HEK293 (cell line): Measurements from ENCODE around the gene UBL4A.
A peak's percentile ranks its signal among the peaks of the same experiment; 100 is the strongest.

Experiments
- IKZF3 ChIP-seq: fragments of 450-650 bp; IDR thresholded peaks from 2 replicates; pipeline ENCODE4 v1.5.0; 2018; ENCODE audit warnings: missing biosample characterization, mild to moderate bottlenecking, missing genetic modification characterization, moderate library complexity
- KLF16 ChIP-seq: fragments of 450-650 bp; formaldehyde crosslinking; IDR thresholded peaks from 2 replicates; pipeline ENCODE4 v1.5.1; 2017; ENCODE audit warnings: missing biosample characterization, missing genetic modification characterization
- KLF8 ChIP-seq: fragments of 450-650 bp; formaldehyde crosslinking; IDR thresholded peaks from 2 replicates; pipeline ENCODE4 v1.5.1; 2016; ENCODE audit warnings: missing biosample characterization, missing genetic modification characterization
- MZF1 ChIP-seq: fragments of 450-650 bp; formaldehyde crosslinking; IDR thresholded peaks from 2 replicates; pipeline ENCODE4 v1.5.1; 2017; ENCODE audit warnings: missing biosample characterization, missing genetic modification characterization, borderline replicate concordance
- PRDM1 ChIP-seq: fragments of 450-650 bp; formaldehyde crosslinking; IDR thresholded peaks from 2 replicates; pipeline ENCODE4; 2016; ENCODE audit warnings: missing biosample characterization, missing genetic modification characterization
- REPIN1 ChIP-seq: fragments of 450-650 bp; formaldehyde crosslinking; IDR thresholded peaks from 2 replicates; pipeline ENCODE4 v1.5.1; 2017; ENCODE audit warnings: missing biosample characterization, missing genetic modification characterization, low read depth
- TRIM28 ChIP-seq: IDR thresholded peaks from 2 replicates; pipeline ENCODE4 v1.6.1; 2011; ENCODE audit warnings: low read length, control low read depth, borderline replicate concordance
- YY1 ChIP-seq: fragments of 450-650 bp; formaldehyde crosslinking; IDR thresholded peaks from 2 replicates; pipeline ENCODE4 v1.5.1; 2018; ENCODE audit warnings: missing biosample characterization, missing genetic modification characterization
- ZNF146 ChIP-seq: fragments of 450-650 bp; formaldehyde crosslinking; IDR thresholded peaks from 2 replicates; pipeline ENCODE4 v1.5.1; 2016; ENCODE audit warnings: missing biosample characterization, missing genetic modification characterization
- ZNF169 ChIP-seq: fragments of 450-650 bp; formaldehyde crosslinking; IDR thresholded peaks from 2 replicates; pipeline ENCODE4 v1.5.1; 2016; ENCODE audit warnings: missing biosample characterization, missing genetic modification characterization
- ZNF174 ChIP-seq: fragments of 450-650 bp; formaldehyde crosslinking; IDR thresholded peaks from 2 replicates; pipeline ENCODE4 v1.5.0; 2017; ENCODE audit warnings: missing biosample characterization, mild to moderate bottlenecking, missing genetic modification characterization
- ZNF23 ChIP-seq: fragments of 450-650 bp; formaldehyde crosslinking; IDR thresholded peaks from 2 replicates; pipeline ENCODE4 v1.5.1; 2016; ENCODE audit warnings: missing biosample characterization, missing genetic modification characterization, borderline replicate concordance
- ZNF24 ChIP-seq: fragments of 450-650 bp; formaldehyde crosslinking; IDR thresholded peaks from 2 replicates; pipeline ENCODE4 v1.5.1; 2016; ENCODE audit warnings: missing biosample characterization, missing genetic modification characterization
- ZNF529 ChIP-seq: fragments of 450-650 bp; formaldehyde crosslinking; IDR thresholded peaks from 2 replicates; pipeline ENCODE4 v1.5.1; 2017; ENCODE audit warnings: missing genetic modification characterization, missing biosample characterization; ENCODE audit not compliant: insufficient replicate concordance
- ZNF548 ChIP-seq: fragments of 450-650 bp; formaldehyde crosslinking; IDR thresholded peaks from 2 replicates; pipeline ENCODE4 v1.5.1; 2016; ENCODE audit warnings: missing biosample characterization, missing genetic modification characterization
- ZNF571 ChIP-seq: fragments of 450-650 bp; formaldehyde crosslinking; IDR thresholded peaks from 2 replicates; pipeline ENCODE4 v1.5.0; 2017; ENCODE audit warnings: missing biosample characterization, missing genetic modification characterization
- ZNF670 ChIP-seq: fragments of 450-650 bp; formaldehyde crosslinking; IDR thresholded peaks from 2 replicates; pipeline ENCODE4 v1.5.1; 2016; ENCODE audit warnings: missing biosample characterization, missing genetic modification characterization, low read depth
- ZNF843 ChIP-seq: fragments of 450-650 bp; formaldehyde crosslinking; IDR thresholded peaks from 2 replicates; pipeline ENCODE4 v1.5.1; 2016; ENCODE audit warnings: missing biosample characterization, missing genetic modification characterization
- ZXDB ChIP-seq: fragments of 450-650 bp; formaldehyde crosslinking; IDR thresholded peaks from 2 replicates; pipeline ENCODE4 v1.5.1; 2016; ENCODE audit warnings: missing biosample characterization, missing genetic modification characterization
- TF ChIP-seq, protein P1 (sequence below): fragments of 450-650 bp; formaldehyde crosslinking; IDR thresholded peaks from 2 replicates; pipeline ENCODE4 v1.5.1; 2016; ENCODE audit warnings: missing biosample characterization, missing genetic modification characterization
- TF ChIP-seq, protein P2 (sequence below): fragments of 450-650 bp; formaldehyde crosslinking; IDR thresholded peaks from 2 replicates; pipeline ENCODE4 v1.5.1; 2016; ENCODE audit warnings: missing biosample characterization, missing genetic modification characterization
- TF ChIP-seq, protein P3 (sequence below): fragments of 450-650 bp; formaldehyde crosslinking; IDR thresholded peaks from 2 replicates; pipeline ENCODE4 v1.5.1; 2016; ENCODE audit warnings: missing biosample characterization, missing genetic modification characterization
- TF ChIP-seq, protein P4 (sequence below): fragments of 450-650 bp; formaldehyde crosslinking; IDR thresholded peaks from 2 replicates; pipeline ENCODE4 v1.5.1; 2016; ENCODE audit warnings: missing biosample characterization, missing genetic modification characterization, borderline replicate concordance
- TF ChIP-seq, protein P5 (sequence below): fragments of 450-650 bp; formaldehyde crosslinking; IDR thresholded peaks from 2 replicates; pipeline ENCODE4 v1.5.1; 2016; ENCODE audit warnings: missing biosample characterization, missing genetic modification characterization, low read depth
- TF ChIP-seq, protein P6 (sequence below): fragments of 450-650 bp; formaldehyde crosslinking; IDR thresholded peaks from 2 replicates; pipeline ENCODE4 v1.5.1; 2016; ENCODE audit warnings: missing biosample characterization, missing genetic modification characterization

UBL4A gene

DNA sequence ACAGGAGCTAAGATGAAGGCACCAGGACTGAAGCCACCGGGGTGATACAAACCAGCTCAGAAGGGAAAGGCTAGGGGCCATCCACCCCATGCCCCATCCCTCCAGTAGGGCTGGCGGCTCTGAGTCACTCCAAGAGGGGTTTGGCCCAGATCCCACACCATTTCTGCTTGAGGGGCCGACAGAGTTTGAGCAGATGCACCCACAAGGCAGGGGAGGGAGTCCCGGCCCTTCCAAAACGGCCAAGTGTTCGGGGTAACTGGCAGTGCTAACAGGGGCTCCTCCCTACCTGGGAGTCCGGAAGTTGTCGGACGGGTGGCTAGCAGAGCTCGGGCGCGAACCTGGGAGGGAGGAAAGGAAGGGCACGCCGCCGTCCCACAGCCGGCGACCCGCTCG lies 3.6 kb upstream of the UBL4A start (continued):
- TF ChIP-seq, protein P1, sequence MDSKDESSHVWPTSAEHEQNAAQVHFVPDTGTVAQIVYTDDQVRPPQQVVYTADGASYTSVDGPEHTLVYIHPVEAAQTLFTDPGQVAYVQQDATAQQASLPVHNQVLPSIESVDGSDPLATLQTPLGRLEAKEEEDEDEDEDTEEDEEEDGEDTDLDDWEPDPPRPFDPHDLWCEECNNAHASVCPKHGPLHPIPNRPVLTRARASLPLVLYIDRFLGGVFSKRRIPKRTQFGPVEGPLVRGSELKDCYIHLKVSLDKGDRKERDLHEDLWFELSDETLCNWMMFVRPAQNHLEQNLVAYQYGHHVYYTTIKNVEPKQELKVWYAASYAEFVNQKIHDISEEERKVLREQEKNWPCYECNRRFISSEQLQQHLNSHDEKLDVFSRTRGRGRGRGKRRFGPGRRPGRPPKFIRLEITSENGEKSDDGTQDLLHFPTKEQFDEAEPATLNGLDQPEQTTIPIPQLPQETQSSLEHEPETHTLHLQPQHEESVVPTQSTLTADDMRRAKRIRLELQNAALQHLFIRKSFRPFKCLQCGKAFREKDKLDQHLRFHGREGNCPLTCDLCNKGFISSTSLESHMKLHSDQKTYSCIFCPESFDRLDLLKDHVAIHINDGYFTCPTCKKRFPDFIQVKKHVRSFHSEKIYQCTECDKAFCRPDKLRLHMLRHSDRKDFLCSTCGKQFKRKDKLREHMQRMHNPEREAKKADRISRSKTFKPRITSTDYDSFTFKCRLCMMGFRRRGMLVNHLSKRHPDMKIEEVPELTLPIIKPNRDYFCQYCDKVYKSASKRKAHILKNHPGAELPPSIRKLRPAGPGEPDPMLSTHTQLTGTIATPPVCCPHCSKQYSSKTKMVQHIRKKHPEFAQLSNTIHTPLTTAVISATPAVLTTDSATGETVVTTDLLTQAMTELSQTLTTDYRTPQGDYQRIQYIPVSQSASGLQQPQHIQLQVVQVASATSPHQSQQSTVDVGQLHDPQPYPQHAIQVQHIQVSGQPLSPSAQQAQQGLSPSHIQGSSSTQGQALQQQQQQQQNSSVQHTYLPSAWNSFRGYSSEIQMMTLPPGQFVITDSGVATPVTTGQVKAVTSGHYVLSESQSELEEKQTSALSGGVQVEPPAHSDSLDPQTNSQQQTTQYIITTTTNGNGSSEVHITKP (tag by site-specific recombination): peak; percentile 76
- TF ChIP-seq, protein P2, sequence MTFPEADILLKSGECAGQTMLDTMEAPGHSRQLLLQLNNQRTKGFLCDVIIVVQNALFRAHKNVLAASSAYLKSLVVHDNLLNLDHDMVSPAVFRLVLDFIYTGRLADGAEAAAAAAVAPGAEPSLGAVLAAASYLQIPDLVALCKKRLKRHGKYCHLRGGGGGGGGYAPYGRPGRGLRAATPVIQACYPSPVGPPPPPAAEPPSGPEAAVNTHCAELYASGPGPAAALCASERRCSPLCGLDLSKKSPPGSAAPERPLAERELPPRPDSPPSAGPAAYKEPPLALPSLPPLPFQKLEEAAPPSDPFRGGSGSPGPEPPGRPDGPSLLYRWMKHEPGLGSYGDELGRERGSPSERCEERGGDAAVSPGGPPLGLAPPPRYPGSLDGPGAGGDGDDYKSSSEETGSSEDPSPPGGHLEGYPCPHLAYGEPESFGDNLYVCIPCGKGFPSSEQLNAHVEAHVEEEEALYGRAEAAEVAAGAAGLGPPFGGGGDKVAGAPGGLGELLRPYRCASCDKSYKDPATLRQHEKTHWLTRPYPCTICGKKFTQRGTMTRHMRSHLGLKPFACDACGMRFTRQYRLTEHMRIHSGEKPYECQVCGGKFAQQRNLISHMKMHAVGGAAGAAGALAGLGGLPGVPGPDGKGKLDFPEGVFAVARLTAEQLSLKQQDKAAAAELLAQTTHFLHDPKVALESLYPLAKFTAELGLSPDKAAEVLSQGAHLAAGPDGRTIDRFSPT: no peak
- TF ChIP-seq ZNF529 (no peak), ZNF23 (no peak), REPIN1 (tag by site-specific recombination) (no peak), MZF1 (tag by site-specific recombination) (no peak), ZXDB (tag by site-specific recombination) (0 out of 2 replicates have a peak, but pooled peaks have one; percentile 26), YY1 (tag by site-specific recombination) (0 out of 2 replicates have a peak, but pooled peaks have one; percentile 15), ZNF169 (no peak), PRDM1 (tag by site-specific recombination) (no peak), ZNF146 (tag by site-specific recombination) (no peak), TRIM28 (no peak), ZNF174 (tag by site-specific recombination) (no peak), IKZF3 (tag by site-specific recombination) (no peak), ZNF843 (tag by site-specific recombination) (no peak), KLF16 (tag by site-specific recombination) (no peak), ZNF571 (tag by site-specific recombination) (no peak), KLF8 (no peak), ZNF24 (tag by site-specific recombination) (no peak), ZNF548 (no peak), ZNF670 (tag by site-specific recombination) (no peak)
- TF ChIP-seq, protein P3, sequence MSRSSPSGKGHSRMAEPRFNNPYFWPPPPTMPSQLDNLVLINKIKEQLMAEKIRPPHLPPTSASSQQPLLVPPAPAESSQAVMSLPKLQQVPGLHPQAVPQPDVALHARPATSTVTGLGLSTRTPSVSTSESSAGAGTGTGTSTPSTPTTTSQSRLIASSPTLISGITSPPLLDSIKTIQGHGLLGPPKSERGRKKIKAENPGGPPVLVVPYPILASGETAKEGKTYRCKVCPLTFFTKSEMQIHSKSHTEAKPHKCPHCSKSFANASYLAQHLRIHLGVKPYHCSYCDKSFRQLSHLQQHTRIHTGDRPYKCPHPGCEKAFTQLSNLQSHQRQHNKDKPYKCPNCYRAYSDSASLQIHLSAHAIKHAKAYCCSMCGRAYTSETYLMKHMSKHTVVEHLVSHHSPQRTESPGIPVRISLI (tag by site-specific recombination): no peak
- TF ChIP-seq, protein P4, sequence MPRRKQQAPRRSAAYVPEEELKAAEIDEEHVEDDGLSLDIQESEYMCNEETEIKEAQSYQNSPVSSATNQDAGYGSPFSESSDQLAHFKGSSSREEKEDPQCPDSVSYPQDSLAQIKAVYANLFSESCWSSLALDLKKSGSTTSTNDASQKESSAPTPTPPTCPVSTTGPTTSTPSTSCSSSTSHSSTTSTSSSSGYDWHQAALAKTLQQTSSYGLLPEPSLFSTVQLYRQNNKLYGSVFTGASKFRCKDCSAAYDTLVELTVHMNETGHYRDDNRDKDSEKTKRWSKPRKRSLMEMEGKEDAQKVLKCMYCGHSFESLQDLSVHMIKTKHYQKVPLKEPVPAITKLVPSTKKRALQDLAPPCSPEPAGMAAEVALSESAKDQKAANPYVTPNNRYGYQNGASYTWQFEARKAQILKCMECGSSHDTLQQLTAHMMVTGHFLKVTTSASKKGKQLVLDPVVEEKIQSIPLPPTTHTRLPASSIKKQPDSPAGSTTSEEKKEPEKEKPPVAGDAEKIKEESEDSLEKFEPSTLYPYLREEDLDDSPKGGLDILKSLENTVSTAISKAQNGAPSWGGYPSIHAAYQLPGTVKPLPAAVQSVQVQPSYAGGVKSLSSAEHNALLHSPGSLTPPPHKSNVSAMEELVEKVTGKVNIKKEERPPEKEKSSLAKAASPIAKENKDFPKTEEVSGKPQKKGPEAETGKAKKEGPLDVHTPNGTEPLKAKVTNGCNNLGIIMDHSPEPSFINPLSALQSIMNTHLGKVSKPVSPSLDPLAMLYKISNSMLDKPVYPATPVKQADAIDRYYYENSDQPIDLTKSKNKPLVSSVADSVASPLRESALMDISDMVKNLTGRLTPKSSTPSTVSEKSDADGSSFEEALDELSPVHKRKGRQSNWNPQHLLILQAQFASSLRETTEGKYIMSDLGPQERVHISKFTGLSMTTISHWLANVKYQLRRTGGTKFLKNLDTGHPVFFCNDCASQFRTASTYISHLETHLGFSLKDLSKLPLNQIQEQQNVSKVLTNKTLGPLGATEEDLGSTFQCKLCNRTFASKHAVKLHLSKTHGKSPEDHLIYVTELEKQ (tag by site-specific recombination): no peak
- TF ChIP-seq, protein P5, sequence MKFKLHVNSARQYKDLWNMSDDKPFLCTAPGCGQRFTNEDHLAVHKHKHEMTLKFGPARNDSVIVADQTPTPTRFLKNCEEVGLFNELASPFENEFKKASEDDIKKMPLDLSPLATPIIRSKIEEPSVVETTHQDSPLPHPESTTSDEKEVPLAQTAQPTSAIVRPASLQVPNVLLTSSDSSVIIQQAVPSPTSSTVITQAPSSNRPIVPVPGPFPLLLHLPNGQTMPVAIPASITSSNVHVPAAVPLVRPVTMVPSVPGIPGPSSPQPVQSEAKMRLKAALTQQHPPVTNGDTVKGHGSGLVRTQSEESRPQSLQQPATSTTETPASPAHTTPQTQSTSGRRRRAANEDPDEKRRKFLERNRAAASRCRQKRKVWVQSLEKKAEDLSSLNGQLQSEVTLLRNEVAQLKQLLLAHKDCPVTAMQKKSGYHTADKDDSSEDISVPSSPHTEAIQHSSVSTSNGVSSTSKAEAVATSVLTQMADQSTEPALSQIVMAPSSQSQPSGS (tag by site-specific recombination): no peak
- TF ChIP-seq, protein P6, sequence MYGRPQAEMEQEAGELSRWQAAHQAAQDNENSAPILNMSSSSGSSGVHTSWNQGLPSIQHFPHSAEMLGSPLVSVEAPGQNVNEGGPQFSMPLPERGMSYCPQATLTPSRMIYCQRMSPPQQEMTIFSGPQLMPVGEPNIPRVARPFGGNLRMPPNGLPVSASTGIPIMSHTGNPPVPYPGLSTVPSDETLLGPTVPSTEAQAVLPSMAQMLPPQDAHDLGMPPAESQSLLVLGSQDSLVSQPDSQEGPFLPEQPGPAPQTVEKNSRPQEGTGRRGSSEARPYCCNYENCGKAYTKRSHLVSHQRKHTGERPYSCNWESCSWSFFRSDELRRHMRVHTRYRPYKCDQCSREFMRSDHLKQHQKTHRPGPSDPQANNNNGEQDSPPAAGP: 0 out of 2 replicates have a peak, but pooled peaks have one; percentile 44
